Fibroblast of skin of right biceps (primary cell): ENCODE measurements around the gene CDC42EP1.
"Not testable (repeated sequence)": the region's sequence is repeated elsewhere in the genome, so short reads cannot be mapped to it uniquely, and the experiment has no call there.

ENCODE experiments used
- DNase-seq: peaks from one replicate; pipeline ENCODE4 v3.0.0-alpha.2; 2013

CDC42EP1 gene, protein sequence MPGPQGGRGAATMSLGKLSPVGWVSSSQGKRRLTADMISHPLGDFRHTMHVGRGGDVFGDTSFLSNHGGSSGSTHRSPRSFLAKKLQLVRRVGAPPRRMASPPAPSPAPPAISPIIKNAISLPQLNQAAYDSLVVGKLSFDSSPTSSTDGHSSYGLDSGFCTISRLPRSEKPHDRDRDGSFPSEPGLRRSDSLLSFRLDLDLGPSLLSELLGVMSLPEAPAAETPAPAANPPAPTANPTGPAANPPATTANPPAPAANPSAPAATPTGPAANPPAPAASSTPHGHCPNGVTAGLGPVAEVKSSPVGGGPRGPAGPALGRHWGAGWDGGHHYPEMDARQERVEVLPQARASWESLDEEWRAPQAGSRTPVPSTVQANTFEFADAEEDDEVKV

DNA sequence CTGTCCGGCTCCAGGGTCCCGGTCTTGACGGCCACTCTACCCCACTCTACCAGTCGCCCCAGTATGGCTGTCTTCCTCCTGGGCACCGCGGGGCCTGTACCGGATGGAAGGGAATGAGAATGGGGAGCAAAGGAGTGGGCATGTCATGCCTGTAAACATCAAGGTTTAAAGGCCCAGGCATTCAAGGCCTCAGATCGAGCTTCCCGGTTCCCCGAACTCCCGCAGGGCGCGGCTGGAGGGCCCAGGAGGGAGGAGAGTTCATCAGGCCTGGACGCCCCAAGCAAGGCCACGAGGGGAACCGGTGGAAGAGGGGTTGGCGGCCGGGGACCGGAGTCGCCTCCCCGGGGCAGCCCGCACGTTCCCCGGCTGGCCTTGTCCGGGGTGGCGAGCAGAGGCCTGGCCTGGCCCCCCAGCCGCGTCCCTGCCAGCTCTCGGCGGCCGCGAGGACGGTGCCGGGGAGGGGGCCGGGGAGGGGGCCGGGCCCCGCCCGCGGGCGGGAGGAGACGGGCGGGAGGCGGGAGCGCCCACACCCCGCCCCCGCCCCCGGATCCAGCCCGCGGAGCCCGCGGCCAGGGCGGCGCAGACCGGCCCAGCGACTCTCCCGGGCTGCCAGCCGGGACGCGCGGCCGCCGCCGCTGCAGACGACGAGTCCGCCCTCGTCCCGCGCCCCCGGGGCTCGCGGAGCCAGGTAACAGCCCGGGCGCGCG, at the start of gene CDC42EP1:
Gene CDC42EP1, plus strand, starts transcription at position 580 of the 707 bp plus-strand sequence. CDS start 5,870 bp downstream, outside the sequence.
- DNase-seq, result peak; percentile 71

DNA sequence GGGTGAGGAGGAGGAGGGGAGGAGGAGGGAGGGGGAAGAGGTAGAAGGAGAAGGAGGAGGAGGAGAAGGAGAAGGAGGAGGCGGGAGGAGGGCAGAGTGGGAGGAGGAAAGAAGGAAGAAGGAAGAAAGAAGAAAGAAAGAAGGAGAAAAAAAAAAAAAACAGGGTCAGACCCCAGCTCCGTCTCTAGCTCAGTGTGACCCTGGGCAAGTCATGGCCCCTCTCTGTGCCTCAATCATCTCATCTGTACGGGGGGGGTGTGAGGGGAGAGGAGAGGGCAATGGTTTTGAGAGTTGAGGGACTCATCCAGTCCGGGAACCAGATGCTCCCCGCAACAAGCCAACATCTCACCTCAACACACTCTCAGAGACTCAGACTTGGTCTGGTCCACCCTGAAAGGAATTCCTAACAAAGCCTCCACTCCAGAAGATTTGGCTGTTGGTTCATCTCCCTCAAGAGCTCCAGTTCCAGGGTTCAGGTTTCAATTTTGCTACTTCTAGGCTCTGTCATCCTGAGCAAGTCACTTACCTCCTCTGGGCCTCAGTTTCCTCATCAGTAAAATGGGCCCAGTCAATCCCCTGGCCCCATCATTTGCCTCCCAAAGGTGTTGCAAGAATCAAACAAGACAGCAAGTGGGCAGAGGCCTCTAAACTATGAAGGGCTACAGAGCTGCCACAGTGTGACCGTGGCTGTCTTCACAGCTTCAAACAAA, 48.7 kb upstream of the CDC42EP1 start:
- no peak for DNase-seq

DNA sequence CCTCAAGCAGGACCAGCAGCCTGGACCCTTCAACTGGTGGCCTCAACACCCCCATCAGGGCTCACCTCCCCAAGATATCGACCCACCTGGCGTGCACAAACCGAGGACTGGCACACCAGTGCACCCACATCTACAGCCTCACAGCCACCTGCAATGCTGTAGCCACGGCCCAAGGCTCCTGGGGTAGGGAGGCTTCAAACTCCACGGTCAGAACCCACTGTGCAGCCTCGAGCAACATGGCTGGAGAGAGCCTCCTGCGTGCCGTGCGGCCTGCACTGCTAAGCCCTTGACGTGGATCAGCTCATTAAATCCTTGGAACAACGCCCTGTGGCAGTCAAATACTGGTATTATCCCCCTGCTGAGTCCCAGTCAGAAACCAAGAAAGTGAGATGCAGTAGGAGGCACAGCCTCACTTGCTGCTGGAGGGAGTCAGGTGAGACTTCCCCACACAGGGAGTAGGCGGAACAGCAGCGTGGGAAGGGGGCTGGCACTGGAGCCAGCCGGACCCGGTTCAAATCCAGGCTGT, 45.7 kb upstream of the CDC42EP1 start:
- DNase-seq, result no peak

DNA sequence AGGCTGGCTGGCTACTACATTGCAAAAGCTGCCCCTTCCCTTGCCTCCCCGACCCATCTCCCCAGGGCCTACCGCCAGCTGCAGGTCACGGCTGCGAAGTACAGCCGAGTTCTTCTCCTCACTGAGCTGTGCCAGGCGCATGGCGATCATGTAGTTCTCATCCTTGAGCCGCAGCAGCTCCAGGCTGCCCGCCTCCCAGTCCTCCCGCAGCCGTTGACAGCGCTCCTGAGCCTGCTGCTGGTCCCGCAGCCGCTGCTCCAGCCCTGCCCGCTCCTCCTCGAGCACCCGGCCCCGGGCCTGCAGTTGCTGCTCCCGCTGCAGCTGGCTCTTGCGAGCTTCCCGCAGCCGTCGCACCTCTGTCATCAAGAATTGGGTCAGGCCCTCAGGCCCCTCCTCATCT, 44.4 kb upstream of the CDC42EP1 start:
- DNase-seq, result no peak

DNA sequence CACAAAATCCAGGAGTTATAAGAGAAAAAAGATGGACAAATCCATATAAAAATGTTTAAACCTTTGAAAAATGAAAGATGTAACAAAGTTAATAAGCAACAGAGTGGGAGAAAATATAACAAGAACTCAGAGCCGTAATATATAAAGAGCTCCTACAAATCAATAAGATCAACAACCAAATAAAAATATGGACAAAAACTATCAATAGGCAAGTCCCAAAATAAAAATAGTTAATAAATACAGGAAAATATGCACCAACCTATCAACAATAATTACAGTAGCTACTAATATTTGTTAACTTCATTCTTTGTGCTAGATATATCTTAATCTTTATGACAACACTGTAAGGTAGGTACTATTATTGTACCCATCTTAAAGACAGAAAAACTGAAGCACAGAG, 43.8 kb upstream of the CDC42EP1 start:
- no peak for DNase-seq

DNA sequence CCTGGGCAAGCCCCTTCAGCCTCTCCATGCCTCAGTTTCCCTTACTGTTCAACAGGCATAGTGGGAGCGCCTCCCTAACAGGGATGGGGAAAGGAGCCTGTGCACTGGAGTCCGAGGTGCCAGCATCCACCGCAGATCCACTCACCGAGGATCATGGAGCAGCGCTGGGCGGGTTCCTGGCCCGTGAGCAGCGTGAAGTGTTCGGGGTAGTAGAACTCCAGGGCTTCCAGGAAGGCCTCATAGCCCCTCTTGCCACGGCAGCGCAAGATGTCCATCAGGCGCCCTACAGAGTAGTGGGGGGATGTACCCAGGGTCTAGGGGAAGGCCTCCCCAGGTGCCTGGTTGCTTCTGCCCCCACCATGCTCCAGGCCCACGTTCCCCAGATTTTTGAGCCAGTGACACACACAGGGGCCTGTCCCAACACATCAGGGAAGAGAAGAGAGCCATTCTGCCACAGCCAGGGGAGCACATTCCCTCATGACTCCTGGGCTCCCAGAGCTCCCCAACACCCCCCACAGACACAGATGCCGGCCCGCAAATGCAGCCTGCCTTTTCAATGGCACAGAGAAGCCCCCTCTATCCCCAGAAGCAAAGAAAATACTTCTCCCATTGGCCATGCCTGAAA, 42.3 kb upstream of the CDC42EP1 start:
- no peak for DNase-seq

DNA sequence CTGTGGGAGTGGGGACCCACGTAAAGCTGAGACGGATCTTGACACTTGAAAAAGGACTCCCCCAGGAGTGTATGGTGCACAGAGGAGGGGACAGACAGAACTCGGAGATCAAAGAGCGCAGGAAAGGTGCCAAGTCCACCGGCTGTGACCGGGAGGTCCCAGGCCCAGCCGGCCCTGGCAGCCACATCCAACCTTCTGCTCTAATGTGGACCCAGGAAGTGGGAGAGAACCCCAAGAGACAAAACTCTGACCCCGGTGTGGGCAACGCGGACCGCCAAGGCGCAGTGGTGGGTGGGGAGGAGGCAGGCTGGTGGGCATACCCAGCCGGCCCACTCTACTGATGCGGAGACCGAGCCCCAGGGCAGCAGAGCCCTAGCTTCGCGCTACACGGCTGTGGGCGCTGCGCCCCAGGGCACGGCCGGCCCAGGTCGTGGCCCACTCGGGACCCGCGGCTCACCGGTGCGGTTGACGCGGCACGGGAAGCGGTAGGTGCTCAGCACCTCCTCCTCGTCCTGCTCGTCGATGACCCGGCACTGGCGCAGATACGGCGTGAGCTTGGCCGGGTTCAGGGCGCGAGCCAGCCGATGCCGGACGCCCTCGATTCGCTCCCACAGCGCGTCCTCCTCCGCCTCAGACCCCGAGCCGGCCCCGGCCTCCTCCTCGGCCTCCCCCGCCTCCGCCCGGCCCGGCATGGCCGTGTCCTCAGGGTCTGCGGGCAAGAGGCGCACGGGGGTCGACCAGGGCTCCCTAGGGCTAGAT, 41.6 kb upstream of the CDC42EP1 start:
- DNase-seq, result no peak

DNA sequence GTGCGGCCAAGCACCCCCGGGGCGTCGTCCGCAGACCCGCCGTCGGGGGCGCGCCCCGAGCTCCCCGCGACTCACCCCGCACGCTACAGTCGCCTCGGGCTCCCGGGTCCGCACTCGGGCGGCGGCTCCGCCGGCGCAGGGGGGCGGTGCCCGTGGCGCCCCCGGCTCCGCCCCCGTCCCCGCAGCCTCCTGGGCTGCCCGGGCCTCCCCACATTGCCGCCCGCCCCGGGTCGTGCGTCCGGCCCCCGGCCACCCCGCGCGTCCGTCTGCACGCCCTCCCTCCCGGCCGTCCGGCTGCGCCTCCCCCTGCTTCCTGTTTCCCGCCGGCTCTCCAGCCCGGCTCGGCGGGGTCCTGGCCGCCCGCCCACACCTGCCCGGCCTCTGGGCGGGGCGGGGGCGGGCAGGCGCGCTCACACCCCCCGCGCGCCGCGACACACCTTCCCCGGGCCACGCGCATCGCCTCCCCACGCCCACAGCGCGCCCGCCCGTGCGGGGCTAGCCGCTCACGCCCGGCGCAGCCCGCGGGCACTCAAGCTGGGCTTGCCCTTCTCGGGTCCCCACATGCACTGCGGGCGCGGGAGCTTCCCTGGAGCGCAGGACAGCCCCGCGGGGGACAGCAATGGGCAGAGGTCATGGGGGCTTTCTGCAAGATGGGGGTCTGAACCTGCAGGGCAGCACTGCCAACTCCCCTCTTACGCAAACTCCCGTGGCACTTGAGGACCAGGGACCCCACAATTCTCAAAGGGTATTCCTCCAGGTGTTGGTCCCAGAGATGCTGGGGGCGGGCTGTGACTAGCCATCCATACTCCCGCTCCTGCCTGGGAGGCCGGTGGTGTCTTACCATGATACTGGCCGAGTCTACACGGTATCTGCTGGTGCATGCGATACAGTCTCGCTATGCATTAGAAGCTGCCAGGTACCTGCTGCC, 40.7 kb upstream of the CDC42EP1 start, which contains the start of gene CARD10:
Gene CARD10, minus strand, starts transcription at position 148 of the 928 bp plus-strand sequence. CDS start 215 bp downstream, outside the sequence.
- DNase-seq, result no peak

DNA sequence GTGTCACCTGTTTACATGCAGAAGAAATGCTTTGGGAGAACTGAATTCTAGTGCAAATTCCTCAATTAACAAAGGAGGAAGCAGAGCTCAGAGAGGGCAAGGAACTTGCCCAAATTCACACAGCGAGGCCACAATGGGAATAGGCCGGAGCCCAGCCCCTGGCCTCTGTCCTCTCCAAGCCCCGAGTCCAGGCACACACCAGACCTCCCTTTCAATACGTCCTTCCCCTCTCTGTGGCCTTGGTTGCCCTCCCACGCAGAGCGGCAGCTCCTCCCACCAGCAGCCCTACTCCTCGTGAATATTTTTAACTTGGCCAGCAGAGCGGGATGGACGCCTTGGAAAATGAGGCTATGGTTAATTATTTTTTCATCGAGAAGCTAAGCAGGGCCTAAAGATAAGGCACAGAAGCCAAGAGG, 39.5 kb upstream of the CDC42EP1 start:
- DNase-seq, result no peak

DNA sequence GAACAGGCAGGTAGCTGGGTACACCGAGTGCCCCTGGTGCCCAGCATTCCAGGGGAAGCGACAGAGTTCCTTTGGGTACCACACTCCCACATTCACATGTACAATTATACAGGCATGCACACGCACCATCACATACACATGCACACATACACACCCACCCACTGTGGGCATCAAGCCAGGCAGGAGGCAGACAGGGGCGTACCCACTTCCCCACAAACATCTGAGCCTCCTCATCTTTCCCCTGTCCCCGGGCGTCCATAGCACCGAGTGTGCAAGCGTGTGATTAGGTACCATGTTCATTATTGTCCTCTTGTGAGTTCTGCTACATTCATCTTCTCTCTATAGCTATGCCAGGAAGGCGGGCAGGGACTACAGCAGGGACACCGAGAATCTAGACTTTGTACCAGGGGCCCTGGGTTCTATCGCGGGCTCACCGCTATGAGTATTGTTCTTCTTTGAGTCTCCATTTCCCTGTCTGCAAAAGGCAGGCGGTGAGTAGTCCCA, 39.0 kb upstream of the CDC42EP1 start:
- DNase-seq, result no peak

DNA sequence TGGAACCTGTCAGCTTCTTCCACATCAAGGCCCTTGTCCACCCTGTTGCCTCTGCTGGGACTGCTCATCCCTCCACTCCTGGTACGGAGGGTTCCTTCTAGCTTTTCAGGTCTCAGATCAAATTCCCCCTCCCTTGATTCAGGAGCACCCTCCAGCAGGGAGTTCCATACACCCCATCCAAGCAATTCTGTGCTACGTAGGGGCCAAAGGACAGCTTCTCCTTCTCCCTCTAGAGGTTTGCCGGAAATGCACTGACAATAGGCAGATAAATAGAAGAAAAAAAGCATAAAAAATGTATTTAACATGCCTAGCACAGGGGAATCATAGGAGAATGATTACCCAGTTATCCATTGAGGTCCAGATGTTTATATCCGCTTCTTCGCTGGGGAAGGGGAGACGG, 37.8 kb upstream of the CDC42EP1 start:
- no peak for DNase-seq

DNA sequence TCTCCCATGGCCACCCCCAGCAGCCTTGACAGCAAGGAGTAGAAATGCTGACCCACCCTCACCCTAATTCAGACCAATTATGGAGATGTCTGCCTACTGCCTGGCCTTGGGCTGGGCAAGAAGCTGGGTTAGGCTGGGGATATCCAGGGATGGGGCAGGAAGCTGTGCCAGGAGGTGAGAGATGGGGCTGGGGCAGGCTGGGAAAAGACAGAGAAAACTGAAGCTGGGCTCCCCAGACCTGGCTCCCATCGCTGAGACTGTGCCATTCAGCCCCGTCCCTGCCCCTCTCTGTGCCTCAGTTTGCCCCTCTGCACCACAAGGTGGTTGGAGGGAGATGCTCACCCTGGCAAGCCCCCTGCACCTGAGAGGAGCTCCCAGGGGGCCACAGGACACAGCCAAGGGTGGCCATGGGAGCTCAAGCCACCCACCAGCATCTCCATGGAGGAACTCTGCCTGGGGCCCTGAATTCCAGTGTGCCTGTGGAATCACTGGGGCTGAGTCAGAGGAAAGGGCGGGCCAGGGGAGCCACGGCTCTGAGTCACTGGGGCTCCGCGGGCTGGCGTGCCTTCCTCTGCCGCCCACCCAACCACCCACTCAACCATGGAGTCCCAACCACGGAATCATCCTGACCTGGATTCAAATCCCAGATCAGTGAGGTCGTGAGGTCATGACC, 35.1 kb upstream of the CDC42EP1 start:
- peak; percentile 90 for DNase-seq

DNA sequence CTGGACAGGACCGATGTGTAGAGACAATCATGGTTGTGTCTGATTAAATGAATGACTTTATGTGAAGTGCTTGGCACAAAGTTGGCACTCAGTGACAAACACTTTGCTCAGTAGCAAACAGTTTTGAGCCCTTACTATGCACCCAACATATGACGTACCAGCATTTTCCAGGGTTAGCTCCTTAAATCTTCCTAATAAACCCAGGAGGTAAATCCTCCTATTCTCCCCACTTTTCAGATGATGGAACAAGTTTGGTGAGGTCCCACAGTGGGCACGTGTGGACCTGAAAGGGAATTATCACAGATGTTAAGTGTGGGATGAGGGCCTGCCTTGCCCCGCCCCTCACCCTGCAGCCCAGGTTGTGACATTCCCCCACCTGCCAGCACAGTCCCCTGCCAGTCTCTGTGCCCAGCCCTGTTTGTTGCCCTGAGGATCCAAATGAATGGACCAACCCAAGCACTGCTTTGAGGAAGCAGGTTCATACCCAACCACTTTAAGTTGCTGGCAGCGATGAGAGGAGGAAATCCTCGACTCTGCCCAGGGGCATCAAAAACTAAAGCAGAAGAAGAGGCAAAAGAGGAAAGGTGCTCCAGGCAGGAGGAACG, 34.4 kb upstream of the CDC42EP1 start:
- DNase-seq, result no peak

DNA sequence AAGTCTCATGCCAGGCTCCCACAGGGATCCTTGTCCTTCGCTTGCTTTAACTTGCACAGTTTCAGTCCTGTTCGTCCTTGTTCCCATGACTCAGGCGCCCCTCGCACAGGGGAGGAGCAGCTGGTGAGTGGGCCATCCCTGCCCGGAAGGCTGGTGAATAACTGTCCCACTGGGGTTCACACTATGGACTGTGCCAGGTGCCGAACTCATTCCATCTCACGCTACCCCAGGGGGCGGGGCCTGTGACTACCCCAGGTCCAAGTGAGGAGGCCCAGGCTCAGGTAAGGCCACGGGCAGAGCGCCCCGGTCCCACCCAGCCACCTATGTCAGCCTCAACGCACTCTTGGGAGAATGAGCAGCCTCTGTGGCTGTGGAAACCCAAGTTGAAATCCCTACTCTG, 33.9 kb upstream of the CDC42EP1 start:
- peak; percentile 79 for DNase-seq

DNA sequence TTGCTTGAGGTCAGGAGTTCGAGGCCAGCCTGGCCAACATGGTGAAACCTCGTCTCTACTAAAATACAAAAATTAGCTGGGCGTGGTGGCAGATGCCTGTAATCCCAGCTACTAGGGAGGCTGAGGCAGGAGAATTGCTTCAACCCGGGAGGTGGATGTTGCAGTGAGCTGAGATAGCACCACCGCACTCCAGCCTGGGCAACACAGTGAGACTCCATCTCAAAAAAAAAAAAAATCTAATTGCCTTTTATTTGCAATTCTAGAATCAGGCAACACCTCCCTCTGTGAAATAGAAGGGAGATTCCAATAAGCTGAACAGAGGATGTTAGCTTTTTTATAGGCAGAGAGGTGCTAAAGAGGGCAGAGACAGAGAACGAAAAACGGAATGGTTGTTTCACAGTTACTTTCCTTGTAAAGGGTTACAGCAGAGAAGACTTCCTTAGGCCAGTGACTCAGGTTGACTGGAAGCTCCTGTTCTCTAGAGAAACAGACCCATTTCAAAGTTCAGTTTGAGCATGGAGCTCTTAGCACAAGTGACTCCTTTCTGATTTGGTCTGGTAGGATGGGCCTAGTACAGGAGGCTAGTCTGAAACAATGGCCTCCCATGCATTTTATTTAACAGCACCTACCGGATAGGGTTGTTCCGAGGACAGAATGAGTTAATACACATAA, 33.1 kb upstream of the CDC42EP1 start:
- DNase-seq, result not testable (repeated sequence)

DNA sequence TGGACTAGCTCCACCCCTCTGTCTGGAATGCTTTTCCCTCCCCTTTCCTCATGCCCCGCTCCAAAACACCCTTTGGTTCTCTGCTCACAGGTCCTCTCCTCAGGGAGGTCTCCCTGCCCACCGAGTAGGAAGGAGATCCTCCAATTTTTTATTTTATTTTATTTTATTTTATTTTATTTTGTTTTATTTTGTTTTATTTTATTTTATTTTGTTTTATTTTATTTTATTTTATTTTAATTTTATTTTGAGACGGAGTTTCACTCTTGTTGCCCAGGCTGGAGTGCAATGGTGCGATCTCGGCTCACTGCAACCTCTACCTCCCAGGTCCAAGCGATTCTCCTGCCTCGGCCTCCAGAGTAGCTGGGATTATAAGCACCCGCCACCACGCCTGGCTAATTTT, 32.3 kb upstream of the CDC42EP1 start:
- DNase-seq, result not testable (repeated sequence)

DNA sequence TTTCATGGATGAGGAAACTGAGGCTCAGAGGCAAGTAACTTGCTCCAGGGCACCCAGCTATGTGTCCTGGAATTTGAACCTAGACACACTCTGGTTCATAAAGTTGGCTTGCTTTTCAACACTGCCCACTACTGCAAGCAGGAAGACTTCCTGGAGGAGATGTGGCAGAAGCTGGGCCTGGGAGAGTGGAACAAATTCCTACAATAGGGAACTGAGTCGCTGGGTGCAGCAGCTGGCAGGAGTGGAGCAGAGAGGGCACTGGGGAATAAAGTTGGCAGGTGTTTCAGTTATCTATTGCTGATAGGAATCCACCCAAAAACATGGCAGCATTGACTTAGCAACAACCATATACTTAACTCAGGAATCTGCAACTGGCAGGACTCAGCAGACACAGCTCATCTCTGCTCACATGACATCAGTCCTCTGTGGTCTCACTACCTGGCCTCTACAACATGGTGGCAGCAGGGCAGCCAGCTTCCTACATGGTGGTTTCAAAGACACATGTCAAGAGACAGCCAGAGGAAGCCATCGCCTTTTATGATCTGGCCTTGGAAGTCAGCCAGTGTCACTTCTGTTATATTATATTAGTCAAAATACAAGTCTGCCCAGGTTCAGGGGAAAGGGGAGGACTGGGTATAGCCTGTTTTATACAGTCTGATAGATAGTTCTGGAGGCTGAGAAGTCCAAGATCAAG, 30.5 kb upstream of the CDC42EP1 start:
- DNase-seq, result no peak

DNA sequence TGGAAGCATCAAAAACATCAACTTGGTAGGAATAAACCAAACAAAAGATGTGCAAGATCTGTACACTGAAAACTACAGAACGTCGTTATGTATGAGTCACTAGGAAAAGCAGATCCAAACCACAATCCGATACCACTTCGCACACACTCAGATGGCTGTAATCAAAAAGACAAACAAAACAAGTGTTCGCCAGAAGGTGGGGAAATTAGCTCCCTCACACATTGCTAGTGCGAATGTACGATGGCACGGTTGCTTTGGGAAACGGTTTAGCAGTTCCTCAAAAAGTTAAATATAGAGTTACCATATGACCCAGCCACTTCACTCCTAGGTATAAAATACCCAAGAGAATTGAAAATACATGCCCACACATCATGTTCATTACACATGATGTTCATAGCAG, 26.3 kb upstream of the CDC42EP1 start:
- peak; percentile 79 for DNase-seq
